Measurements from ENCODE around the gene RGCC.

DNA sequence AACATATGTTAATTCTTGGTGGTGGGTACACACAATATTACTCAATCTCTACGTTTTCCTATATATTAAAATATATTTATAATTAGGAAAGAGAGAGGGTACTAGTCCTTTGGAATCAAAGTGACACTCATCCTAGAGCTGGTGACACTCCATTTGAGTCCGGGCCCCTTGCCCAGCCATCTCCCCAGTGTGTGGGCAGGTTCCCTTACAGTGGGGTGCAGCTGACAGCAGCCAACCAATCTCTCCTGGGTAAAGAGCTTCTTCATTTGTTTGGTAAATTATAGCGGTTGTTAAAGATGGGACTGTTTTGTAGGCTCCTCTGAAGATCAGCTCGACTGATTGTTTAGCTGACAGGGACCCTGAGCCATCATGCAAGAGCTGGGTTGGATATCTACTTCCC, 37.2 kb upstream of the RGCC start:
- no peak for TF ChIP-seq CTCF (IDR thresholded peaks at IDR 0.05; ENCODE audit: low read depth, low read length)
- no peak for TF ChIP-seq POLR2A (IDR thresholded peaks at IDR 0.05; ENCODE audit: extremely low read depth, insufficient read length)

All from NB4 (cell line).